SU-DHL-6 (cell line): ENCODE results near the gene THEMIS.

Experiments used
- CTCF ChIP-seq: fragments of 200-600 bp; sonication (generic); IDR thresholded peaks from one replicate; pipeline ENCODE4 v1.5.1; 2017; ENCODE audit warnings: antibody characterized with exemption, mild to moderate bottlenecking, low read length, moderate library complexity; ENCODE audit not compliant: insufficient read depth, poor library complexity, severe bottlenecking
- EZH2phosphoT487 ChIP-seq: fragments of 200-600 bp; sonication (generic), shearing (Covaris generic); conservative IDR thresholded peaks from 2 replicates; pipeline ENCODE4 v1.6.1; 2018; ENCODE audit warnings: mild to moderate bottlenecking, antibody characterized with exemption, low read length, moderate library complexity, mixed read lengths

DNA sequence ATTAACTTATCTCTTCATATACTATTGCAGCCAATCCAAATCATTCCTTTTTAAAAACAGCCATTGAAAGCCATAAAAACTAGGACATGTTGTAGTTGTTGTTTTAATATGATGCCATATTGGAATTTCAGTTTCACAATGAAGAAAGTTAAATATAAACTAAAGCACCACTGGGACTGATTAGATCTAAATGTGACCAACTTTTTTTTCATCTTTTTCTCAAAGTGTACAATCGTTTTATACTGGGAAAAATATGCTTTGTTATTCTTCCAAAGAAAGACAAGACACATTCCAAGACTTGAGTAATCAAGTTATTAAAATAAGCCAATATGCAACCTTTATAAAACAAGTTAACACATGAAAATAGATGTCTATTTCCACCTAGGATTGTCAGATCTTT lies 68.5 kb downstream of the THEMIS start:
- no peak for TF ChIP-seq CTCF
- TF ChIP-seq EZH2phosphoT487 = no peak
